HG03135 (cell line): ENCODE results near the gene RAD51AP1.

ENCODE experiments used
- ATAC-seq: cut with Tn5 transposase; IDR thresholded peaks from one replicate; pipeline ENCODE4 v1.9.1; 2021; ENCODE audit warnings: mild to moderate bottlenecking, moderate library complexity; ENCODE audit not compliant: unreplicated experiment

Gene RAD51AP1

DNA sequence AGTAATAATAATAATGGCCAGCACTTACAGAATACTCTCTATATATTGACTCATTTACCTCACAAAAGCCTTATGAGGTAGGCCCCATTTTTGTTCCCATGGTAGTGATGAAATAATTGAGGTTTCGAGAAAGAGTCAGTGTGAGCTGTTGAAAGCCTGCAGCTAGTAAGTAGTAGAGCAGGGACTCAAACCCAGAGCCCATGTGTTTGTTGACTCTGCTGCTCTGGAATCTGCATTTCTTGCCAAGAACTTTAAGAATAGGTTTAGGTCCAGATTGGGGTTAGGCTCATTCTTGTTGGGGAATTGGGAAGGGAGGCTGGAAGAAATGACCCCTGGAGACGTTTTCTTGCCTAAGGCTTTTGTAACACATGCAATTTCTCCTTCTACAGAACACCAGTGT is 51.3 kb downstream of the RAD51AP1 start:
- ATAC-seq = no peak

DNA sequence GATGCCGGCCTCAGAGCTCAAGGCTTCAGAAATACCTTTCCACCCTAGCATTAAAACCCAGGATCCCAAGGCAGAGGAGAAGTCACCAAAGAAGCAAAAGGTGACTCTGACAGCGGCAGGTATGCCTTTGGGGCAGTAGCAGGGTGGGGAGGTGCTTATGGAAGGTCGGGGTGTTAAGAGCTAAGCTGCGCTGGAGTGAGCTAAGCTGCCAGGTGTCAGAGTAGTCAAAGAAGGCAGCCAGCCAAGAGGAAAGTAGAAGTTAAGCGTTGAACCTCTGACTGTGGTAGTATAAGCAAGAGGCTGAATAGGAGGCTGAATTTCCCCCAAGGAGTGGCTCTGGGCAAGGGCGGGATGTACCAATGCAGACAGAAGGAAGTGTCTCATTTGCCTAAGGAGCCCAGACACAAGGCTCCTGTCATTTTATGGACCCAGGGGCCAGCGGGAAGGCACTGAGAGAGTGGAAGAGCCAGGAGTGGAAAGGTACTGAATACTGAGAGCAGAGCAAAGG is 52.5 kb downstream of the RAD51AP1 start:
- no peak for ATAC-seq

DNA sequence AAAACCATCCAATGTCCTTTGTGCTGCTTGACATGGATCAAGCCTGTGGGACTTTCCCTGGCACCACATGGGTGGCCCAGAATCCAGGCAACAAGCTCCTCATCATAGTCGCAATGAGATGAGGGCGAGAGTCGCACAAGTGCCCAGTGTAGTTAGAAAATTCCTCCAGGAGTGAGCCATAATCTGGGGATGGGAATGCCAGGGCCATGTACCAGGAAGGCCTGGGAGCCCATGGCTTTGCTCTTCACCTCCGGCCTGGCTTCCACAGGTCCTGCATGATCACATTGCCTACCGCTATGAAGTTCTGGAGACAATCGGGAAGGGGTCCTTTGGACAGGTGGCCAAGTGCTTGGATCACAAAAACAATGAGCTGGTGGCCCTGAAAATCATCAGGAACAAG is 57.2 kb downstream of the RAD51AP1 start:
- no peak for ATAC-seq

DNA sequence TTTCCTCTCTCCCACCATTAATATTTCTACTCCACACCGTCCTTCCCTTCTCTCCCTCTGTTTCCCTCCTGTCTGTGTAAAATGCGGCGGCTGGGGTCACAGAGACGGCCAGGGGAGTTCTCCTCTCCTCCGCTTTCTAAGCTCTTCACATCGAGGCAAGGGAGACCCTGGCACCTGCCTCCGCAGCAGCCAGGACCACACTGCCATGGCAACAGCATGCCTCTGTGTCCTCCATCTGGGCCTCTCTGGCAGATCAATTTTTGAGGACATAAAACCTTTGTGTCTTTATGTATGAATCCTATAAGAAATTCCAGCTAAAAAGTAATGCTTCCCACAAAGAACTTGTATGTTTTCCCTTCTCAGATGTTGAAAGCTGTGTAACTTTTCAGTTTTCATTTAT is 64.7 kb downstream of the RAD51AP1 start:
- no peak for ATAC-seq

DNA sequence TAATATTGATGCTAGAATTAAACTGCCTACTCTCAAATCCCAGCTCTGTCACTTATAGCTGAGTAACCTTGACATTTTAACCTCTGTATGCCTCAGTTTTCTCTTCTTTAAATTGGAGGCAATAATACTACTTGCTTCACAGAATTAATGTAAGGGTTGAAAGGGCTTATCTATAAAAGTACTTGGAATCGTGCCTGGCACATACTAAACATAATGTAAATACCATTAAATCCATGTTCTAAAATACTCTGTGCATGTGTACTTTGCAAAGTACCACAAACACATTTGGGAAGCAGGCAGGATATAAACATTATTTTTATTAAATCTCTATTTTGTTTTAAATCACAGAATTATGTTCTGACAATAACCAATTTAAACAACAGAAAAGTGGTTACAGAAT is 65.3 kb downstream of the RAD51AP1 start:
- no peak for ATAC-seq

DNA sequence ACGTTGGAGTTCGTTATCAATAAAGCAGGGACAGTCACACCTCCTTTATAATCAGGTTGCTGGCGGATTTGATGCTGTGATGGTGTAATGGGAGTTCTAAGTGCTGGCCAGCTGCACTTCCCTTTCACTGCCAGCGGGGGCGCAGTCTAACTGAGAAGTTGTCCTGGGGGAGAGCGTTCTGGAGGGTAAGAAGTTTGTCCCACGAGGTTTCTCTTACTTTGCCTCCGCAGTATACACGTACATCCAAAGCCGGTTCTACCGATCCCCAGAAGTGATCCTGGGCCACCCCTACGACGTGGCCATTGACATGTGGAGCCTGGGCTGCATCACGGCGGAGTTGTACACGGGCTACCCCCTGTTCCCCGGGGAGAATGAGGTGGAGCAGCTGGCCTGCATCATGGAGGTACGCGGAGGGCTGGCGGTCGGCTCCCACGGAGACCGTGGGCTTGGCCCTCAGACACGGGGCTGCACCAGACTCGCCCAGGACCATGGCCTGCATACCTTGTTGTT is 66.0 kb downstream of the RAD51AP1 start:
- peak; percentile 97 for ATAC-seq

DNA sequence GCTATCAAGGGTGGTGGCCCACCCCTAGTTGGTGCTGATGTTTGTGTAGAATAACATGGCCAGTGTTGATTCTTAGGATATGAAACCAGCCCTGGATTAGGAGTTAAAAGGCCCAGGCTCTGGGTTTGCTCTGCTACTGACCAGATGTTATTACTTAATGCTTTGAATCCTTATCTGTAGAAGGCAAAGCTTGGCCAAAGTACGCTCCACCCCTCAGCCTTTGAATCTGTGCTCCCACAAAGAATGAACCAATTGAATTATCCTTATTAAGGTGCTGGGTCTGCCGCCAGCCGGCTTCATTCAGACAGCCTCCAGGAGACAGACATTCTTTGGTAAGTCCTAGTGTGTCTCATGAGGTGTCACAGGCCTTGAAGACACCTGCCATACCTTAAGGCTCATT is 68.4 kb downstream of the RAD51AP1 start:
- ATAC-seq = no peak

DNA sequence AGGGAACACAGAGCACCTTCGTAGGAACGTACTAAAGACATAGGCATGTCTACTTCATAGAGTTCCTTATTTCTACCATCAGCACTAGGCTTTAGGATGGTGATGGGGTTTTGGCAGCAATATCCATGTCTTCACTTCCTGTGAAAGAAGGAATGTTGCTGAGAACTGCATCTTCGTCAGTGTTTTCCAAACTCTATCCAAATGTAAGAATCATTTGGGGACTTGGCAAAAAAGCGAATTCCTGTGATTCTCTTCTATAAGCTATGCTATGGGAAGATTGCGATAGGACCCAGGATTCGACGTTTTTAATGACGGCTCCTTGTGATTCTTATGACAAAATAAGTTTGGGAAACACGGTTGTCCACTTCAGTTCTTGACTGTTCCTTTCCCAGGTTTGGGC is 70.4 kb downstream of the RAD51AP1 start:
- no peak for ATAC-seq
